GM18519 (cell line): ENCODE results near the gene TBC1D8.

Experiments used
- ATAC-seq: cut with Tn5 transposase; IDR thresholded peaks from one replicate; pipeline ENCODE4 v1.9.1; 2021; ENCODE audit warnings: mild to moderate bottlenecking, moderate library complexity; ENCODE audit not compliant: unreplicated experiment, low FRiP score

The TBC1D8 gene

DNA sequence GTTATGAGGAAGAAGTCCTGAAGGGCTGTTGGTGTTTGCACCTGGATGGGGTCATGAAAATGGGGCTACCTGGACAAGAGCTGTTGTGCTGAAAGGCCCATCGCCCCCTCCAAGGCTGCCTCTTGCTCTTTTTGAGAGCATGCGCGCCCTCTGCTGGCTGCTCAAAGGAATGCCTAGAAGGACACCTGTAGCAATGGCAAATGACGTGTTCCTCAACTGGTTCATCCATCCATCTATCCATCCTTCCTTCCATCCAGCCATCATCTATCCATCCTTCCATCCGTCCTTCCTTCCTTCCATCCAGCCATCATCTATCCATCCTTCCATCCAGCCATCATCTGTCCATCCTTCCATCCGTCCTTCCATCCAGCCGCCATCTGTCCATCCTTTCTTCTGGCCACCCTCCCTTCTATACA is 166.3 kb downstream of the TBC1D8 start:
- no peak for ATAC-seq

DNA sequence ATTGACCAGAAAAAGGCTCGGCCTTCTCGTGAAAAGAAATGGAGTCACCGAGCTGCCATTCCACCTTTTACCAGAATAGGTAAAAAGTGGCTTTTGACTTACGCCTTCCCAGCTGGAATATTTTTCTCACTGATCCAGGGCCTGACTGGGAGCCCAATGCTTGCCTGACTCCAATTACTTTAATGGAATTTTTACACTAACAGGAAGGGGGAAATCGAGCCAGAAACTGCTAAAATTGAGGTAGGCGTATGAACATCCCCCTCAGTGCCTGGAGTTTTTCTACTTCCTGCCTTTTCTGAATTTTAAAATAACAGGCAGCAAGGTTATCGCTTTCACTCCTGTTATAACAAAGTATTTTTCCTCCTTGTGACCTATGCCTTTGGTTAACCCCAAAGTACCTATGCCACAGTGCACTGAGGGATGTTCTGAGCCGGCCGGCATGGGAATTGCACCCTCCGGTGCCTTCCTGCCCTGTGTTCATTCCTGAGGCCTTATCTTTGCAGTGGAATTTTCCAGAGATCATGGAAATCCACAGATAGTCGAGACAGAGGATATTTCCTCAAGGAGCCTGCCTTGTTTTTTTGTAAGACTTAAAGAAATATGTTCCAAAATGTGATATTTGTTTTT is 167.4 kb downstream of the TBC1D8 start:
- no peak for ATAC-seq

DNA sequence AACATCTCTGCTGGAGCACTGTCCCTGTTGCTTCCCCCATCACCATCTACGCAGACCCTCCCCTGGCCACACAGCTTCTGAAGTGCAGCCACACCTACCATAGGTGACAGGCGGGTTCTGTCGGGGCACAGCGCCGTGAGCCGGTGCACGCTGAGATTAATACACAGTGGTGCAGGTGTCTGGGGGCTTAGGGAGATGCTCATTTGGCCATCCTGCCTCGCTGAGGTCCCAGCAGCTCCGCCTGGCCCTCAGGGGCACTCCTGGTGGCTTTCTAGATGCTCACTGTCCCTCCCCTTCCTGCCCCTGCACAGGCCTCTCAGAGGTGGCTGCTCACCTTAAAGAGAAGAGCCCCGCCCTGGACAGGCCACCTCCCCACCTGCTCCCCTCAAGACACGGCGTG is 168.0 kb downstream of the TBC1D8 start:
- no peak for ATAC-seq

DNA sequence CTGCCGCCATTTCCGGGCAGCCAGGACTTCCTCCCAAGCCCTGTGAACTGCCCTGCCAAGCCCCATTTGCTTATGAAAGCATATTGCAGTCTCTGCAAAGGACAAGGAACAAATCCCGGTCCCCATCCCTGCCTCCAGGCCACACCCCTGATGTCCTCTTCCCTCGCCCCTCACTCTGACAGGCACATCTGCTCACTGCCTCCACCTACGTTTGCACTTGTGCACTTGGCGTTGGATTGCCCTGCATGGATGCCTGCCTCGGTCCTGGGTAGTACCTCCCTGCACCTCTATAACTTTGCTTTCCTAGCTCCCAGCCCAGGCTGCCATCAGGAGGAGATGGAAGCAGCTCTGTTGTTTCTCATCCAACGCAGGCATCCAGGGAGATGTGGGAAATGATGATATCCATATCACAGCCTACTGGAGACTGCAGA is 168.7 kb downstream of the TBC1D8 start:
- no peak for ATAC-seq

DNA sequence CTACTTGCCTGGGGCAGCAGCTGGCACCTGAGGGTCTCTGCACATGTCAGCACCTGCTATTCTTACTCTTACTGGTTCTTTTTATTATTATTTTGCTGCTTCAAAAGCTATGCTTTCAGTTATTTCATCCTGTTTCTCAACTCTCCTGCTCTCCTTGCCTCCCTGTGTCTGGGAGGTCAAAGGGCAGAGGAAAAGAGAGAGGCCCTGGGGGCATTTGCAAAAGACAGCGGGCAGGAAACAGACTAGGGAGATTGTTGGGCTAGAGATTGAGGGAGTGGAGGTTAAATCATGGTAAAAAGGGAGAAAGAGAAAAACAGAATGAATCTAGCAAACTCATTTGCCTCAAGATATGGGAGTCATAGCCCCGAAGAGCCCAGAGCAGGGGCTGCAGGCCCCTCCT is 170.2 kb downstream of the TBC1D8 start:
- ATAC-seq: no peak

DNA sequence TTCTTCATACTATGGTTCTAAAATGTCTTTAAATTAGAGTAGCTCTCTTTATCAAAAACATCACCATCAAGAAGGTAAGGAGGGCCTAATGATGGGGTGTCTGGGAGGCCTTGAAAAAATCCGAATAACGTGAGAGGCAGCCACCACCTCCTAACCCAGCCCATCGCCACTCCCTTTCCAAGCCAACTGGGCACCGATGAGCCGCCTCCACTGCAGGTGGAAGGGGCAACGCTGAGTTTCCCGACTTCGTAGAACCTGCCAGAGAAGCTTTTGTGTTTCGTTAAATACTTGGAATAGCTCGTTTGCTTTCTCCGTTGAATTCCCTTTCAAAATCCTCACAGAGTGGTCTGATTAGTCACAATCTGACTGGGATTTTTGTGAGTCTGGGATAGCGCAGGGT is 171.1 kb downstream of the TBC1D8 start:
- no peak for ATAC-seq

DNA sequence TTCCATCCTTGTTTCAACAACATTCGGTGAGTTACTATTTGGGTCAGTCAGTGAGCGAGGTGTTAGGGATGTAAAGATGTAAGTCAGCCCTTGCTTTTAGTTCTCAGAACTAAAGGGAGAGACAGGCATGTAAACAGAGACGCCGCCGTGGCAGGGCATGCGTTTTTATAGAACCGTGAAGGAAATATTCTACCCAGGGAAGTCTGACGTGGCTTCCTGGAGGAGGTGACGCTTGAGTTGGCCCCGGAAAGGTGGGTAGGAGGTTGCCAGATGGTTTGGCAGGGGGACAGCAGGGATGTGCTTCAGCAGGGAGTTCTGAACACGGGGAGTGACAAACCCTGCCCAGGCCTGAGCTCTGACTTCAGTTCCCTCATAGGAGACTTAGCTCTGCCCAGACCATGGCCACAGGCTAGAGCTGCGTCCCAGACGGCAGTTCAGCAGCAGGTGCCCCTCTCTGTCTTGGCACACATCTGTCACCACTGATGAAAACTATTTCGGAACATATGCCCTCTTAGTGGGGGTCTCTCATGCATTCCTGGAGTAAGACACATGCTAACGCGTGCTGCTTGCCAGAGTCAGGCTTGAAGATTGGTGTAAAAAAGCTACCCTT is 172.5 kb downstream of the TBC1D8 start:
- ATAC-seq: no peak

DNA sequence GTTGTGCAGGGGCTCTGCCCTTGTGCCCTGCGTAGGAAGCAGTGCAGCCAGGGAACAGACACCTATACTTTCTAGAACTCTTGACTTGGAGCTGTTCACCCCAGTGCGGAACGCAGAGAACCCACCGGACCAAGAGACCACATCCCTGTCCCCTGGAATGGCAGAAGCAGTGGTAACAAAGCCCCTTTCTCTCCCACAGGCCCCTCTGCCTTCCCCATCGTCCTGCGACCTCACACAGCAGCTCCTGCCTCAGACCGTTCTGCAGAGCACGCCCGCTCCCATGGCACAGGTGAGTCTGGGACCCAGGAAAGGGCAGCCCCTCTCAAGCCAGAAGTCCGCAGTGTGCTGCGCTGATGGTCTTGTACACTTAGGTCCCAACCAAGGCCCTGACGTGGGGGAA is 173.7 kb downstream of the TBC1D8 start:
- ATAC-seq: no peak

DNA sequence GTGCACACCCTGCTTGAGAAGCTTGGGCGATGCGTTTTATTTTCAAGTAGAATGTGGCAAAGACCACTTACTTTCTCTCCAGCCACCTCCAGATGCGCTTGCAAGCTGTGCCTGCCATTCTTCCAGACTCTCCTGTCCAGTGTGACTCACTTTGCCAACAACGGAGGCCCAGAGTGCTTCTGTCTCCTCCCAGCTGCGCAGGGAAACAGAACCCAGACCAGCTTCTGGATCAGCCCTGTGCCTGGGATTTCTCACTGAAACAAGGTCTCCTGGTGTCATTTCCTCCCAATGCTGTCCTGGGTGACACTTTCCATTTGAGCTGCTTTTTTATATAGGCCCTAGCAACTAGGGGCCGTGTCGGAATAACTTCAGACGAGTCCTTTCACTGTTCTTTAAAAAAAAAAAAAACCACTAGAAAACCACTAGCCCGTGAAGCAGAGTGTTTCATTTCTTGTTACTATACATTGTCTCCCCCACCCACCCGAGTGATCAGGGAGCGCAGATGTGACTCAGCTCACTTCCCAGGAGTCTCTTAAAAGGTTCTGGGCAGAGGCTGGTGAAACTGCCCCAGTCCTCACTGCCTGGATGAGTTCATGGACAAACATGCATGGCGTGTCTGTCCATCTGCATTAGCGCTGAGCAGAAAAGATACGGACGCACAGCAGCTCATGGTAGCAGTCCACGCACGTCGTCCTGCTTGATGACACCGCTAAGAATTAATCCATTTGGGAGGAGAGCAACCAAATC is 174.4 kb downstream of the TBC1D8 start:
- ATAC-seq: peak; percentile 79

DNA sequence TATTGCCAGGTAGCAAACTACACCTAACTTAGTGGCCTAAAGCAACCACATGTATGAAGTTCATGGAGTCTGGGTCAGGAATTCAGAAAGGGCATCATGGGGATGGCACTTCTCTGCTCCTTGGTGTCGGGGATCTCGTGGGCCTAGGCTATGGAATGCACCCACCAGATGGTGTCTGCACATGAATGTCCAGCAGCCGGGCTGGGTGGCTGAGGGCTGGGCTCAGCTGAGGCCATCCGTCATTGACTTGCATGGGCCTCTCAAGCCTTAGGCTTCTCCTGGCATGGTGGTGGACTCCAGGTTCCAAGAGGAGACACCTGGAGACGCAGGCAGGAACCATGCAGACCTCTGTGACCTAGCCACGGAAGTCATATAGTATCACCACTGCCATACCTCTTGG is 175.1 kb downstream of the TBC1D8 start:
- ATAC-seq: no peak

DNA sequence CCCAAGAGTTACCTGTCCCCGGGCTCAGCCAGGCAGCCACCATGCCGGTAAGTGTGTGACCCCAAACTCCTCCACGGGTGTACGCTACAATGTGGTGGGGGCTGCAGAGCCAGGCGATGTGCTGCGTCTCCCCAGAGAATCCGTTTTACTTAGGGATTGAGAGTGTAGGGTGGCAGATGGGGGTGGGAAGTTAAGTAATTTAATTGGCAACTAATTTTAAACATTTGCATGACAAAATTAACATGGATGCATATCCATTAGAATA is 175.7 kb downstream of the TBC1D8 start:
- no peak for ATAC-seq

DNA sequence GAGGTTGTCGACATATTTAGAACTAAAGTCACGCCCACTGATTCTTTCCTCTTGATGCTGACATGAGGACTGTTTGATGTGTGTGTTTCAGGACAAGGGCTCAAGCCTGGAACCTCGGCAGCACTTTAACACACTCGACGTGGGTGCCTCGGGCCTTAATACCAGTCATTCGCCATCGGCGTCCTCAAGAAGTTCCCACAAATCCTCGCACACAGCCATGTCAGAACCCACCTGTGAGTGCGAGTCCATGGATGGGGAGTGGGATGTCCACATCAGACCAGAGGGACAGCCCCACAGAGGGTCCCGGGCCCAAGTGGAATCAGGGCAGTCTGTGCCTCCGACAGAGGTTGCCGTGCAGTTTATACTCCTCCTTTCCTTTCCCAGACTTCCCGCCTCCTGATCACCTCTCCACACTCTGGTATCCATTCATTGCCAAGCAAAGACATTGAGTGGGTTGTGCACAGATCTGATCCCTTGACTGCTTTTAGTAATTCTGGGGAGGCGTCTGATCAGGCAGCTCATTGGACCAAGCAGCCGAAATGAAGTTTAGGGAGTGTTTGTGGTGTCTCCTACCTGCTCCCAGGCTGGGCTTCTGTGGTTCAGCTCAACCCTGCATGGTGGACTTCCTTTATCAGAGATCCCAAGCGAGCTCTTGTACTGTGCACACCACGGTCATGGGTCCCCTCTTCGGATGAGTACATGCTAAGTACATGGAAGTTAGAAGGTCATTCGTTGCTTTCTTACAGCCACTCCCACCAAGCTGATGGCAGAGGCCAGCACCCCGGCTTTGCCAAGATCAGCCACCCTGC is 176.3 kb downstream of the TBC1D8 start:
- ATAC-seq: no peak

DNA sequence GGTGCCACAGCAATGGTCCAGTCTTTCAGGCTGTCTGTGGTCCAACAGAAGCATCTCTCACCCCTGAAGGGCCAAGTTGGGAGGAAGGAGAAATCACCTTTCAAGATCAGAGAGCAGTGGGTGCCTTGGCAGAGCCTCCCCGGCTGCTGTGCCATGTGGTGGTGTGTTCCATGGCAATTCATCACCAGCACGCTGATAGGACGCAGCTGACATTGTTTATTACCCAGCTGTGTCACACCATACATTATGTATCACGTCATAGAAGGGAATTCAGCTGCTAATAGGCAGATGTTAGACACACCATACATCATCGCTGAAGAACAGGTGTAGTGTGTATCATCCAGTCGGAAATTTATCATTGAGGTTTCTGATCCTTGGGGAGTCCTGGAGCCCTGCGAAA is 178.7 kb downstream of the TBC1D8 start:
- no peak for ATAC-seq

DNA sequence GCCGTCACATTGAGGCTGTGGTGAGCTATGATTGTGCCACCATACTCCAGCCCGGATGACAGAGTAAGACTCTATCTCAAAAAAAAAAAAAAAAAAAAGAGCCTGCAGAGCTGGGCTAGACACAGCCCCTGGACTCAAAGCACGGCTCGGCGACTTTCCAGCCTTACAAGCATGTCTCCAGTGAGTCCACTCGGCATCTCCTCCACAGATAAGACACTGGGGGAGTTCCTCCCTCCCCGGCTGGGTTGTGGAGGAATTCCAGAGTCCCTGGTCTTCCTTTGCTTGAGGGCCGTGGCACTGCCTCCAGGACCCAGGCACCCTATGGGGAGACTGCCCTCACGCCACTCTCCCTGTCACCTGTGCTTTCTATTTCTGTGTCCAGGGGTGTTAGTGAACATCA is 180.0 kb downstream of the TBC1D8 start:
- ATAC-seq: no peak

DNA sequence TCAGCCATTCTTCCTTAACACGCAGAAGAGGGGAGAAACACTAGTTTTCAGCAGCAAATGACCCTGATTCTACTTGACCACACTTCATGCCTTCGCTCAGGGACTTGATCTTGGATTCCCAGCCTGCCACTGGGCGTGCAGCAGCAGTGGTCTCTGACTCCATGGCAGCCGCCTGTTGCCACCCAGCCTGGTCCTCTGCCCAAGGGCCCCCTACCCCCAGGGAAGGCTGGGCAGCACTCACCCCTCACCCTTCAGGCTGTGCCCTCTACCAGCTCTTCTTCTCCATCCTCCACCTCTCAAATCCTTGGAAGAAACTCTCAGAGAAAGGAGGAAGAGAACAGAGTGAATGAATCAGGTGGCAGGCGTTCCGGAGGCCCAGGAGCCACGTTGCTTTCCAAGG is 181.2 kb downstream of the TBC1D8 start:
- no peak for ATAC-seq

DNA sequence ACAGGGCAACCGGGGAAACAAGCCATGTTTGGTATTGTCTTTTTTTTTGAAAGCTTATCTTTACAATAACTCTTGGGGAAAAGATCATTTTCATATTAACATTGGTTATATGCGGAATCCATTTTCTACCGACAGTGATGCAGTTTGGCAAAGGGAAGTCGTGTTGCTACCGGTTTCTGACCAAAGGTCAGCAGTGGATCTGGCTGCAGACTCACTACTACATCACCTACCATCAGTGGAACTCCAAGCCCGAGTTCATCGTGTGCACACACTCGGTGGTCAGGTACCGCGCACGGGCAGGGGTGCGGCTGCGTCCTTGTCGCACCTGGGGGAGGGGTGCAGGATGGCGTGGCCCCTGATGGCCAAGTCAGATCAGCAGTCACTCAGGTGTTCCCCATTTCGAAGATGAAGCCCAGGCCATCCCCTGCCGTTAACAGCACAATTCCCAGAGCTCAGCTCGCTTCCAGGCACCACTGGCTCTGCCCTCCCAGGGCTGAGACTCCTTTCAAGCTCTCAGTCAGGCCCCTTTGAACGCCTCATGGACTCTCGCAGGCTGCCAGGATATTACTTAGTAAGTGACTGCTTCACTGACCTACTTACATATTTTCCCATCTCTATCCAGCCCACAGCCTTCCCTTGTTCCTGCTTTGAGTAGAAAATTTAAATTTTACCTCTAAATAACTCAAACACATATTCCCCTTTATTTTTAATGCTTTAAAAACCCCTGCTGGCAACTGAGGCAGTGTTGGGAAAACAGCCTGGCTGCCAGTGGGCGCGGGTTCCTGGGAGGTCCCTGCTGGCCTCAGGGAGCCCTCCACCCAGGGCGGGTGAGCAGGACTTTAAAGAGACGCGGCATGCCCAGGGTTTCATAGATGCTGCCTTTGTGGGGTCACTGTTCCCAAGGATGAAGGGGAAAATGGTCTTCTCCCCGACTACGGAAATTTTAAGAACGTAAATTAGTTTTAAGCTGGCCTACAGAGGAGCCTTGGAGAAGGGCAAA is 182.7 kb downstream of the TBC1D8 start:
- ATAC-seq: no peak

DNA sequence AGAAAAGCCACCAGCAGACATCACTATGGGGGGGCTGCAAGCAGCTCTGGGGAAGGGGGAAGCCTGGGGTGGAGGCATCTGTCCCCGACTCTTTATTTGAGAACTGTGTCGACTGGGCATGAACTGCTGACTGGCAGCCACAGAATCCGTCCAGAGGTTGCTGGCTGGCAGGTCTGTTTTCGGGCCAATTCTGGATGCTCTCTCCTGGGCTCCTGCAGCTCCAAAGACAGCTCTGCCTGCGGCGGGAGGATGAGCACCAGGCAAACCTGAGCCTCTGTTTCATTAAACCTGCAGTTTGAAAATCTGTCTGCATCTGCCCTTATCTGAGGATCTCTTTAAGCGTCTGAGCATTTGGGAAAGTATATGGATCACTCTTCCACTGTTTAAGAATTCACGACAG is 183.5 kb downstream of the TBC1D8 start:
- ATAC-seq: no peak

DNA sequence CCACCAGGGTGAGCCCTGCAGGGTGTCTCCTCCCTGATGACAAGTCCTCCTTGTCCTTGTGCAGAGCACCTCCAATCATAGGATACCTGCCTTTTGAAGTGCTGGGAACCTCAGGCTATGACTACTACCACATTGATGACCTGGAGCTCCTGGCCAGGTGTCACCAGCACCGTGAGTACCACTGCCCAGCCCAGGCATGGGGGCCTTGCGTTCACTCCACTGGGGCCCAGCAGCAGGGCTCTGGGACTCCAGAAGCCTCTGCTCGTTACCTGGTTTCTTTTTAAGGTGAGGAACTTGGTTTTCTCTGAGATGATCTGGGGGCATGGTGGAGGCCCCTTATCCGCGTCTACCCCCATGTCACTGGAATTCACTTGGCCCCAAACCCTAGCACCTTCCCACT is 185.6 kb downstream of the TBC1D8 start:
- ATAC-seq: no peak

DNA sequence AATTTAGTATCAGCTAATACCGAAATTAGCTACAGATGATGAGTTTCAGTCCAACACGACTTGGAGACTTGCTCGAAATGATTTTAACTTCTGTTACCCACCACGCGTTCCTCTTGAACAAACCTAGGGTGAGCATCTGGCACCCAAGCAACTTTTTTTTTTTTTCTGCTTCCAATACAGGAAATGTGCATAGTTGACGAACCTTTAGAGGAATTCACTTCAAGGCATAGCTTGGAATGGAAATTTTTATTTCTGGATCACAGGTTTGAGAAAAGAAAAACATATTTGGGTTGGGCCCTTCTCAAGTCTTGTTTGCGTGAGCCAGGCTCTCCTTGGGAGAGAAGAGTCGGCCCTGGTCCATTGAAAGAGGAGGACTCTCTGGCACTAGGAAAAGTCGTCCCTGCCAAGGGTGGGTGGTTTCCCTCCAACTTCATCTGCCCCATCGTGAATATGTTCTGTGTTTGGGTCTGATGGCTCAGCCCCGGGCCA is 186.5 kb downstream of the TBC1D8 start:
- no peak for ATAC-seq

DNA sequence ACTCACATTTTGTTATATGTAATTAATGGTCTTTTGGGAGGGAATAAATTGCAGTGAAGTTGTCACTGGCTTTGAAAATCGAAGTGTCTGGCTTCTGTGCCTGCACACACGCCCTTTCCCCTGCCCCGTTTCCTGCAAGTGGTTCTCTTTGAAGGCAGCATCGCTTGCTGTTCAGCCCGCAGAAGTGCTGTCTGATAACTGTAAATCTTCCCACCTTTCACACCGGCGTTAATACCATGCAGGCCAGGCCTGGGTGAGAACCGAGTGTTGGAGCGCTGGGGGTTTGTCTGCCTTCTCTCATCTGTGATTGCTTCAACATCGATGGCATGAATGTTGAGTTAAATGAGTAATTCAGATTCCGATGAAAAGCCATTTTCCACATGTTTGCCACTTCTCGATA is 187.0 kb downstream of the TBC1D8 start:
- ATAC-seq: no peak
